Activated T-helper 2 cell treated with anti-CD3 and anti-CD28 coated beads, Interferon-gamma antibody, Interleukin-2, Interleukin-4, amounts not matched to agents 10 μg/mL and 5 μg/mL and 100 μg/mL, durations not matched to agents 14 hours and 24 hours and 36 hours (primary cell): ENCODE data around the gene PPP1R10. TPM values are rescaled to one million over a fixed set of nuclear protein-coding genes. Genes with fewer than 3 reads are reported as not detected.
"Not testable (repeated sequence)": the region's sequence is repeated elsewhere in the genome, so short reads cannot be mapped to it uniquely, and the experiment has no call there.

ENCODE experiments used
- DNase-seq: peaks from one replicate; pipeline ENCODE4 v3.0.0; 2021; ENCODE audit warnings: low spot score
- H3K27ac Mint-ChIP-seq: one replicate; pipeline ENCODE4 v1.8.0; 2021; ENCODE audit warnings: mixed read lengths
- H3K27me3 Mint-ChIP-seq: one replicate; pipeline ENCODE4 v1.8.0; 2021; ENCODE audit warnings: low read depth, mixed read lengths
- H3K36me3 Mint-ChIP-seq: one replicate; pipeline ENCODE4 v1.8.0; 2021; ENCODE audit warnings: low read depth, mixed read lengths
- H3K4me1 Mint-ChIP-seq: one replicate; pipeline ENCODE4 v1.8.0; 2021; ENCODE audit warnings: low read depth, mixed read lengths
- H3K4me3 Mint-ChIP-seq: one replicate; pipeline ENCODE4 v1.8.0; 2021; ENCODE audit warnings: low read depth, mild to moderate bottlenecking, moderate library complexity, mixed read lengths
- H3K9me3 Mint-ChIP-seq: one replicate; pipeline ENCODE4 v1.8.0; 2021; ENCODE audit warnings: mixed read lengths
- intact Hi-C: fragments of 100-400 bp; cut with micrococcal nuclease; formaldehyde crosslinking; loops from one replicate; pipeline ENCODE4 v1.15.1; 2023
- total RNA-seq: library from RNA; stranded (reverse); gene quantifications from 2 replicates; pipeline ENCODE4 v1.2.3, GENCODE V29; 2022

The PPP1R10 gene
- 96.7 and 102 TPM in 2 replicates for total RNA-seq

GRCh38 chr6:30616811-30617564, at the start of gene PPP1R10:
PPP1R10 (minus strand) TSS chr6:30617243; CDS start chr6:30609944, 7,299 bp downstream.
- intact Hi-C loops: loop anchor here (1.0 to 10.0 kb wide), 8 partner anchors 30 to 928 kb away; partner anchors contain the start of genes ABCF1, ATP6V1G2, C6orf136 and DDX39B
- Mint-ChIP-seq H3K36me3 (peaks cover 75% of the 10 kb centered on the region), H3K9me3 (no peaks in the 10 kb centered on the region), H3K27me3 (peaks cover 3% of the 10 kb centered on the region), H3K4me1 (peaks cover 29% of the 10 kb centered on the region), H3K27ac (peak within 1 kb of the TSS; percentile 98), H3K4me3 (peak within 1 kb of the TSS; percentile 96)
- peak; percentile 99 for DNase-seq

- H3K9me3 Mint-ChIP-seq, H3K27me3 Mint-ChIP-seq, intact Hi-C loops, H3K4me3 Mint-ChIP-seq, DNase-seq: not testable (repeated sequence)
- peak overlapping the region; percentile 54 for H3K27ac Mint-ChIP-seq
- H3K4me1 Mint-ChIP-seq: peaks cover 12% of the 10 kb centered on the region
- peaks cover 64% of the 10 kb centered on the region for H3K36me3 Mint-ChIP-seq
Observed at GRCh38 chr6:30666300-30666699, 49.3 kb upstream of the PPP1R10 start.

- DNase-seq: no peak
- intact Hi-C loops: no loop called here
- Mint-ChIP-seq H3K9me3 (no peaks in the 10 kb centered on the region), H3K27ac (no peak overlapping the region), H3K4me3 (no peak overlapping the region), H3K4me1 (peaks cover 5% of the 10 kb centered on the region), H3K36me3 (peaks cover 58% of the 10 kb centered on the region), H3K27me3 (no peaks in the 10 kb centered on the region)
Observed at GRCh38 chr6:30664994-30665767, 48.1 kb upstream of the PPP1R10 start.

- DNase-seq, H3K4me1 Mint-ChIP-seq, H3K4me3 Mint-ChIP-seq, H3K27ac Mint-ChIP-seq, H3K27me3 Mint-ChIP-seq, H3K9me3 Mint-ChIP-seq, intact Hi-C loops: not testable (repeated sequence)
- H3K36me3 Mint-ChIP-seq: peaks cover 73% of the 10 kb centered on the region
Observed at GRCh38 chr6:30657922-30658321, 40.9 kb upstream of the PPP1R10 start.

- no peak for DNase-seq
- Mint-ChIP-seq H3K36me3 (peaks cover 72% of the 10 kb centered on the region), H3K27ac (no peak overlapping the region)
Observed at GRCh38 chr6:30657454-30657853, 40.4 kb upstream of the PPP1R10 start.

GRCh38 chr6:30656513-30656912, 39.5 kb upstream of the PPP1R10 start:
- Mint-ChIP-seq H3K27ac (no peak overlapping the region), H3K36me3 (peaks cover 71% of the 10 kb centered on the region), H3K4me1 (no peaks in the 10 kb centered on the region), H3K27me3 (no peaks in the 10 kb centered on the region), H3K9me3 (no peaks in the 10 kb centered on the region), H3K4me3 (no peak overlapping the region)
- no peak for DNase-seq
- intact Hi-C loops: no loop called here

More at GRCh38 chr6:30657454-30657853, 40.4 kb upstream of the PPP1R10 start:
- no peaks in the 10 kb centered on the region for H3K27me3 Mint-ChIP-seq
- no peak overlapping the region for H3K4me3 Mint-ChIP-seq
- H3K4me1 Mint-ChIP-seq: no peaks in the 10 kb centered on the region
- intact Hi-C loops: no loop called here
- H3K9me3 Mint-ChIP-seq: no peaks in the 10 kb centered on the region

GRCh38 chr6:30655743-30656094, 38.7 kb upstream of the PPP1R10 start:
- DNase-seq: no peak
- Mint-ChIP-seq H3K27me3 (no peaks in the 10 kb centered on the region), H3K27ac (no peak overlapping the region), H3K4me1 (no peaks in the 10 kb centered on the region), H3K36me3 (peaks cover 75% of the 10 kb centered on the region), H3K9me3 (no peaks in the 10 kb centered on the region), H3K4me3 (no peak overlapping the region)
- intact Hi-C loops: no loop called here

- H3K9me3 Mint-ChIP-seq: no peaks in the 10 kb centered on the region
- intact Hi-C loops: no loop called here
- H3K4me3 Mint-ChIP-seq: no peak overlapping the region
- peaks cover 73% of the 10 kb centered on the region for H3K36me3 Mint-ChIP-seq
- no peak overlapping the region for H3K27ac Mint-ChIP-seq
- H3K27me3 Mint-ChIP-seq: no peaks in the 10 kb centered on the region
- no peak for DNase-seq
- no peaks in the 10 kb centered on the region for H3K4me1 Mint-ChIP-seq
Observed at GRCh38 chr6:30654798-30655742, 38.0 kb upstream of the PPP1R10 start.

- intact Hi-C loops: no loop called here
- H3K4me3 Mint-ChIP-seq: no peak overlapping the region
Observed at GRCh38 chr6:30651143-30651542, 34.1 kb upstream of the PPP1R10 start.

GRCh38 chr6:30647242-30648116, 30.4 kb upstream of the PPP1R10 start:
- intact Hi-C loops: loop anchor here (1.0 kb wide), 5 partner anchors 21 to 90 kb away; partner anchors contain the start of genes ATAT1, DHX16, MDC1 and MRPS18B
- peaks cover 43% of the 10 kb centered on the region for H3K36me3 Mint-ChIP-seq
- DNase-seq: peak; percentile 72
- peak overlapping the region; percentile 88 for H3K4me3 Mint-ChIP-seq
- H3K4me1 Mint-ChIP-seq: peaks cover 18% of the 10 kb centered on the region
- no peaks in the 10 kb centered on the region for H3K27me3 Mint-ChIP-seq
- no peaks in the 10 kb centered on the region for H3K9me3 Mint-ChIP-seq
- H3K27ac Mint-ChIP-seq: peak overlapping the region; percentile 89

More at GRCh38 chr6:30651143-30651542, 34.1 kb upstream of the PPP1R10 start:
- no peaks in the 10 kb centered on the region for H3K27me3 Mint-ChIP-seq
- no peak overlapping the region for H3K27ac Mint-ChIP-seq
- H3K36me3 Mint-ChIP-seq: peaks cover 49% of the 10 kb centered on the region
- peaks cover 13% of the 10 kb centered on the region for H3K4me1 Mint-ChIP-seq
- no peaks in the 10 kb centered on the region for H3K9me3 Mint-ChIP-seq
- no peak for DNase-seq

GRCh38 chr6:30646450-30647241, 29.6 kb upstream of the PPP1R10 start, which contains the start of gene C6orf136:
C6orf136 (plus strand) TSS chr6:30647133; CDS start chr6:30647232, 99 bp downstream.
- Mint-ChIP-seq H3K27me3 (no peaks in the 10 kb centered on the region), H3K9me3 (no peaks in the 10 kb centered on the region), H3K4me1 (peaks cover 18% of the 10 kb centered on the region), H3K36me3 (peaks cover 38% of the 10 kb centered on the region), H3K4me3 (peak within 1 kb of the TSS; percentile 88), H3K27ac (peak within 1 kb of the TSS; percentile 89)
- intact Hi-C loops: loop anchor here (1.0 kb wide), 5 partner anchors 20 to 89 kb away; partner anchors contain the start of genes ATAT1, DHX16, MDC1 and MRPS18B
- DNase-seq: peak; percentile 89
